Measurements from ENCODE around the gene WDR70. TPM values are rescaled to one million over a fixed set of nuclear protein-coding genes. Genes with fewer than 3 reads are reported as not detected.
"Not testable (repeated sequence)": the region's sequence is repeated elsewhere in the genome, so short reads cannot be mapped to it uniquely, and the experiment has no call there.

Gene WDR70
- total and polyA plus RNA-seq, 12 donors: 9.2 to 26.0 (median 18.4) TPM

DNA sequence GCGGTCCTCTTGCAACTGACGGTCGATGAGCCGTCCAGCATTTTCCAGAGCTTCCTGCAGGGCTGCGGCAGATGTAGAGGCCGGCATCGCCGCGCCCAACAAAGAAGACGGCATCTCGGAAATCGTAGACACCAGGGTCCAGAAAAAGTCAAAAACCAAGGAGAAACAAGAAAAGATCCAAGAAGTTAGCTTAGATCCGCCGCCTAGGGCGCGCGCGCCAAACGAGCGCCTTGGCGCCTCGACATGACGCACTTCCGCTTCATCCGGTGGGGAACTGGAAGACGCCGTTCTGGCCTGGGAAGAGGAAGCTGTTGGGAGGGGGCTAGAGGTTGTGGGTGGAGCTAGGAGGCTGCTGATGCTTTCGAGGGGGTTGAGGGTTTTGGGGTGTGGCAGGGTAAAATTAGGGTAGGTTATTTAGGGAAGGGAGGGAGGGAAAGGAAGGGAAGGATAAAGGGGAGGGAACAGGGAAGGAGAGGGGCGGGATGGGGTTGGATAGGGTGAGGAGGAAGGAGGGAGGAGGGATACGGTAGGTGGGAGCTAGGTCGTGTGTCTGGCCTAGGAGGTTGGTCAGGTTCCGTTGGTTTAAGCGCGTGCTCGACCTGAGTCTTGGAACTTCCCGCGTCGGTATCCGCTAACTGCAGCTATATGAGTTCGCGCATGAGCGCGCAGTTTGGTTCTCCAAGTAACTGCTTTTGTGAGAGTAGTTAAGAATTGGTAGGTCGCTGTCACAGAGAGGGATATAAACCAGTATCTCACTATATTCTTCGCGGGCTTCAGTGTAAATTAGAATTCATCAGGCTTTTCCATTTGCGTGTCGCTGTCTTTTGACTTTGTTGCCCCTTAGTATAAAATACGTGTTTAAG lies 8.0 kb upstream of the WDR70 start, which contains the start of gene NUP155:
NUP155 (minus strand) TSS at position 243 of the 863 bp plus-strand sequence; CDS start at position 114, 129 bp downstream.
- Histone ChIP-seq H3K36me3 (peaks cover 0 to 7% (median 0%) of the 10 kb centered on the region in 9 donors), H3K4me1 (peaks cover 12 to 33% (median 29%) of the 10 kb centered on the region in 9 donors), H3K4me3 (peak within 1 kb of the TSS; percentile 50 to 95 (median 78)), H3K27ac (peak within 1 kb of the TSS; percentile 51 to 90 (median 82)), H3K27me3 (no peaks in the 10 kb centered on the region), H3K9me3 (no peaks in the 10 kb centered on the region)
- WGBS, 2 donors: 1 to 2% methylated on average over 49 of the region's 49 CpGs
- intact Hi-C loops (cut with DNase I): no loop called here
- ATAC-seq (peak; percentile 98 to 99 (median 99)), DNase-seq (peak; percentile 87 to 95)
- TF ChIP-seq, protein P1, sequence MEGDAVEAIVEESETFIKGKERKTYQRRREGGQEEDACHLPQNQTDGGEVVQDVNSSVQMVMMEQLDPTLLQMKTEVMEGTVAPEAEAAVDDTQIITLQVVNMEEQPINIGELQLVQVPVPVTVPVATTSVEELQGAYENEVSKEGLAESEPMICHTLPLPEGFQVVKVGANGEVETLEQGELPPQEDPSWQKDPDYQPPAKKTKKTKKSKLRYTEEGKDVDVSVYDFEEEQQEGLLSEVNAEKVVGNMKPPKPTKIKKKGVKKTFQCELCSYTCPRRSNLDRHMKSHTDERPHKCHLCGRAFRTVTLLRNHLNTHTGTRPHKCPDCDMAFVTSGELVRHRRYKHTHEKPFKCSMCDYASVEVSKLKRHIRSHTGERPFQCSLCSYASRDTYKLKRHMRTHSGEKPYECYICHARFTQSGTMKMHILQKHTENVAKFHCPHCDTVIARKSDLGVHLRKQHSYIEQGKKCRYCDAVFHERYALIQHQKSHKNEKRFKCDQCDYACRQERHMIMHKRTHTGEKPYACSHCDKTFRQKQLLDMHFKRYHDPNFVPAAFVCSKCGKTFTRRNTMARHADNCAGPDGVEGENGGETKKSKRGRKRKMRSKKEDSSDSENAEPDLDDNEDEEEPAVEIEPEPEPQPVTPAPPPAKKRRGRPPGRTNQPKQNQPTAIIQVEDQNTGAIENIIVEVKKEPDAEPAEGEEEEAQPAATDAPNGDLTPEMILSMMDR (IDR thresholded peaks at IDR 0.05): peak in 1 of 9 donors; percentile 1

DNA sequence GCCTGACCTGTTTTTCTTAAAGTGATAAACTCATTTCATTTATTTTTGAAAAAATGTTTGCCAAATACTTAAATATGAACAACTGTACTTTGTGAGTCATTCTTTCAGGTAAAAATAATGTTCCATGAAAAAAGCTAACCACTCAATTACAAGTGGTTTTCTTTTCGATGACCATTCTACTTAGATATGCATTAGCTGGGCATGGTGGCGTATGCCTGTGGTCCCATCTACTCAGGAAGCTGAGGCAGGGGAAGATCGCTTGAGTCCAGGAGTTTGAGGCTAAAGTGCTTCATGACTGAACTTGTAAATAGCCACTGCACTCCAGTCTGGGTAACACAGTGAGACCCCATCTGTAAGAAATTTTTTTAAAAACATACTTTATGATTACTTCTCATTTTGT lies 4.0 kb upstream of the WDR70 start:
- no peaks in the 10 kb centered on the region for H3K27me3 ChIP-seq
- no peak overlapping the region for H3K27ac ChIP-seq
- H3K36me3 ChIP-seq: no peaks in the 10 kb centered on the region
- peaks cover 0 to 16% (median 9%) of the 10 kb centered on the region in 9 donors for H3K4me1 ChIP-seq
- TF ChIP-seq, protein P1 (IDR thresholded peaks at IDR 0.05): no peak
- H3K4me3 ChIP-seq: no peak overlapping the region
- intact Hi-C loops (cut with DNase I): no loop called here
- 84 to 88% methylated on average over 3 of the region's 3 CpGs for WGBS, 2 donors
- DNase-seq (no peak), ATAC-seq (no peak)
- H3K9me3 ChIP-seq: no peaks in the 10 kb centered on the region

DNA sequence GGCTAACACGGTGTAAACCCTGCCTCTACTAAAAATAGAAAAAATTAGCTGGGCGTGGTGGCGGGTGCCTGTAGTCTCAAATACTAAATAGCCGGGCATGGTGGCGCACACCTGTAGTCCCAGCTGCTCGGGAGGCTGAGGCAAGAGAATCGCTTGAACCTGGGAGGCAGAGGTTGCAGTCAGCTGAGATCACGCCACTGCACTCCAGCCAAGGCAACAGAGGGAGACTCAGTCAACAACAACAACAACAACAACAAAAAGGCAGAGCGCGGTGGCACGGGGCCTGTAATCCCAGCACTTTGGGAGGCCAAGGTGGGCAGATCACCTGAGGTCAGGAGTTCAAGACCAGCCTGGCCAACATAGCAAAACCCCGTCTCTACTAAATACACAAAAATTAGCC lies 1.1 kb upstream of the WDR70 start:
- H3K27ac ChIP-seq; H3K9me3 ChIP-seq; H3K27me3 ChIP-seq; ATAC-seq; H3K4me3 ChIP-seq; DNase-seq; intact Hi-C loops (cut with DNase I): not testable (repeated sequence)
- Histone ChIP-seq H3K36me3 (peaks cover 0 to 26% (median 6%) of the 10 kb centered on the region in 9 donors), H3K4me1 (peaks cover 0 to 16% (median 10%) of the 10 kb centered on the region in 9 donors)
- WGBS, 2 donors: 92 to 96% methylated on average over 12 of the region's 12 CpGs

DNA sequence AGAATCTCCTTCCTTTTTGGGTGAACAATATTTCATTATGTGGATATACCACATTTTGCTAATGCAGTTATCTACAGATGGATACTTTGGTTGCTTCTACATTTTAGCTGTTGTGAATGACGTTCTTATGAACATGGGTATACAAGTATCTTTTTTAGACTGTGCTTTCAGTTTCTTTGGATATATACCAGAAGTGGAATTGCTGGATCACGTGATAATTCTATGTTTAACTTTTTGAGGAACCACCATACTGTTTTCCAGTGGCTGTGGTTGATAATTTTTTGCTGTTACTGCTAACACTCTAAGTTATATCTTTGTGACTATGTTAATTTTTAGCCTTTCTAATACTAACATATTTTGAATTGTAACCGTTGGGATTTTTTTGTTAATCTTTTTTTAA lies 12.5 kb downstream of the WDR70 start:
- H3K27ac ChIP-seq: peak overlapping the region in 1 of 10 donors; percentile 31
- H3K27me3 ChIP-seq: no peaks in the 10 kb centered on the region
- TF ChIP-seq, protein P1 (IDR thresholded peaks at IDR 0.05): no peak
- no peak for ATAC-seq
- 86 to 90% methylated on average over 3 of the region's 3 CpGs for WGBS, 2 donors
- no peaks in the 10 kb centered on the region for H3K9me3 ChIP-seq
- peaks cover 0 to 72% (median 21%) of the 10 kb centered on the region in 9 donors for H3K36me3 ChIP-seq
- DNase-seq: no peak
- intact Hi-C loops (cut with DNase I): no loop called here
- H3K4me1 ChIP-seq: peaks cover 0 to 5% (median 0%) of the 10 kb centered on the region in 9 donors
- no peak overlapping the region for H3K4me3 ChIP-seq
